HG03378 (cell line): ENCODE measurements around the gene FALEC.

Source experiments
- ATAC-seq: cut with Tn5 transposase; IDR thresholded peaks from one replicate; pipeline ENCODE4 v1.9.1; 2021; ENCODE audit warnings: mild to moderate bottlenecking, moderate library complexity; ENCODE audit not compliant: unreplicated experiment

Gene FALEC

GRCh38 chr1:150511985-150512660, 3.4 kb upstream of the FALEC start:
- ATAC-seq = no peak

- ATAC-seq = no peak
Observed at GRCh38 chr1:150512846-150513245, 2.7 kb upstream of the FALEC start.

- ATAC-seq = no peak
Observed at GRCh38 chr1:150513351-150513791, 2.2 kb upstream of the FALEC start.

- no peak for ATAC-seq
Observed at GRCh38 chr1:150514260-150514659, 1.3 kb upstream of the FALEC start.

GRCh38 chr1:150514913-150515327, 632 bp upstream of the FALEC start:
- ATAC-seq = no peak

- no peak for ATAC-seq
Observed at GRCh38 chr1:150516050-150516591, 569 bp downstream of the FALEC start.

GRCh38 chr1:150516616-150517015, 1.1 kb downstream of the FALEC start:
- ATAC-seq = no peak

GRCh38 chr1:150521196-150521968, 5.8 kb downstream of the FALEC start:
- ATAC-seq = no peak

GRCh38 chr1:150525348-150525747, 9.8 kb downstream of the FALEC start:
- ATAC-seq = no peak

GRCh38 chr1:150528196-150528595, 12.6 kb downstream of the FALEC start:
- ATAC-seq = no peak

GRCh38 chr1:150529017-150529416, 13.5 kb downstream of the FALEC start:
- ATAC-seq = no peak

- no peak for ATAC-seq
Observed at GRCh38 chr1:150530491-150531159, 15.1 kb downstream of the FALEC start.

GRCh38 chr1:150532860-150533259, 17.3 kb downstream of the FALEC start:
- no peak for ATAC-seq

- no peak for ATAC-seq
Observed at GRCh38 chr1:150534002-150534401, 18.4 kb downstream of the FALEC start.

GRCh38 chr1:150535511-150536287, 20.1 kb downstream of the FALEC start:
- no peak for ATAC-seq

- no peak for ATAC-seq
Observed at GRCh38 chr1:150536836-150537731, 21.5 kb downstream of the FALEC start.

- no peak for ATAC-seq
Observed at GRCh38 chr1:150537732-150538684, 22.5 kb downstream of the FALEC start.

GRCh38 chr1:150543500-150544143, 28.1 kb downstream of the FALEC start:
- no peak for ATAC-seq
